DOHH2 (cell line): ENCODE results near the gene DNTT.

Source experiments
- H3F3A ChIP-seq: fragments of 200-600 bp; sonication (generic), shearing (Covaris generic); 2 replicates; pipeline ENCODE4 v1.6.0; 2016; ENCODE audit warnings: antibody characterized with exemption, mild to moderate bottlenecking; ENCODE audit not compliant: control insufficient read depth, insufficient read depth
- H3K27ac ChIP-seq: fragments of 200-600 bp; sonication (generic); 2 replicates; pipeline ENCODE4 v1.5.1; 2014; ENCODE audit warnings: low read depth, mild to moderate bottlenecking, low read length, moderate library complexity
- H3K27me3 ChIP-seq: fragments of 200-600 bp; sonication (generic); 2 replicates; pipeline ENCODE4 v1.6.1; 2014; ENCODE audit warnings: mild to moderate bottlenecking, low read length, mixed read lengths; ENCODE audit not compliant: control insufficient read depth
- H3K36me3 ChIP-seq: fragments of 200-600 bp; sonication (generic); 2 replicates; pipeline ENCODE4 v1.6.1; 2014; ENCODE audit warnings: mild to moderate bottlenecking, low read length, moderate library complexity, mixed read lengths; ENCODE audit not compliant: control insufficient read depth
- H3K4me1 ChIP-seq: fragments of 200-600 bp; sonication (generic); 2 replicates; pipeline ENCODE4 v1.6.1; 2014; ENCODE audit warnings: mild to moderate bottlenecking, low read length, mixed read lengths; ENCODE audit not compliant: control insufficient read depth
- H3K4me2 ChIP-seq: fragments of 200-600 bp; sonication (generic); 2 replicates; pipeline ENCODE4 v1.6.0; 2014; ENCODE audit warnings: mild to moderate bottlenecking, low read length, moderate library complexity
- H3K4me3 ChIP-seq: fragments of 200-600 bp; sonication (generic); 2 replicates; pipeline ENCODE4 v1.5.1; 2014; ENCODE audit warnings: mild to moderate bottlenecking, low read length, mixed read lengths
- H3K79me2 ChIP-seq: fragments of 200-600 bp; sonication (generic); 2 replicates; pipeline ENCODE4 v1.6.1; 2014; ENCODE audit warnings: mild to moderate bottlenecking, low read length, mixed read lengths; ENCODE audit not compliant: control insufficient read depth
- H3K9me2 ChIP-seq: fragments of 200-600 bp; sonication (generic); replicated peaks from 2 replicates; pipeline ENCODE4 v1.6.1; 2014; ENCODE audit warnings: mild to moderate bottlenecking, low read length, mixed read lengths; ENCODE audit not compliant: control insufficient read depth
- H3K9me3 ChIP-seq: fragments of 200-600 bp; sonication (generic); 2 replicates; pipeline ENCODE4 v1.6.1; 2014; ENCODE audit warnings: antibody characterized with exemption, low read length, mixed read lengths; ENCODE audit not compliant: control insufficient read depth, insufficient read depth
- H4K20me1 ChIP-seq: fragments of 200-600 bp; sonication (generic); 2 replicates; pipeline ENCODE4 v1.6.0; 2014; ENCODE audit warnings: low read depth, mild to moderate bottlenecking, antibody characterized with exemption, low read length, moderate library complexity; ENCODE audit not compliant: control insufficient read depth, insufficient read depth
- EZH2phosphoT487 ChIP-seq: fragments of 200-600 bp; sonication (generic); IDR thresholded peaks from 2 replicates; pipeline ENCODE4 v1.6.1; 2017; ENCODE audit warnings: borderline replicate concordance, mild to moderate bottlenecking, antibody characterized with exemption, low read length, moderate library complexity, mixed read lengths
- TF ChIP-seq, protein P1 (sequence below): fragments of 200-600 bp; sonication (generic); IDR thresholded peaks from one replicate; pipeline ENCODE4 v1.5.1; 2014; ENCODE audit warnings: antibody characterized with exemption, mild to moderate bottlenecking, low read depth, low read length; ENCODE audit not compliant: poor library complexity, severe bottlenecking

Gene DNTT

DNA sequence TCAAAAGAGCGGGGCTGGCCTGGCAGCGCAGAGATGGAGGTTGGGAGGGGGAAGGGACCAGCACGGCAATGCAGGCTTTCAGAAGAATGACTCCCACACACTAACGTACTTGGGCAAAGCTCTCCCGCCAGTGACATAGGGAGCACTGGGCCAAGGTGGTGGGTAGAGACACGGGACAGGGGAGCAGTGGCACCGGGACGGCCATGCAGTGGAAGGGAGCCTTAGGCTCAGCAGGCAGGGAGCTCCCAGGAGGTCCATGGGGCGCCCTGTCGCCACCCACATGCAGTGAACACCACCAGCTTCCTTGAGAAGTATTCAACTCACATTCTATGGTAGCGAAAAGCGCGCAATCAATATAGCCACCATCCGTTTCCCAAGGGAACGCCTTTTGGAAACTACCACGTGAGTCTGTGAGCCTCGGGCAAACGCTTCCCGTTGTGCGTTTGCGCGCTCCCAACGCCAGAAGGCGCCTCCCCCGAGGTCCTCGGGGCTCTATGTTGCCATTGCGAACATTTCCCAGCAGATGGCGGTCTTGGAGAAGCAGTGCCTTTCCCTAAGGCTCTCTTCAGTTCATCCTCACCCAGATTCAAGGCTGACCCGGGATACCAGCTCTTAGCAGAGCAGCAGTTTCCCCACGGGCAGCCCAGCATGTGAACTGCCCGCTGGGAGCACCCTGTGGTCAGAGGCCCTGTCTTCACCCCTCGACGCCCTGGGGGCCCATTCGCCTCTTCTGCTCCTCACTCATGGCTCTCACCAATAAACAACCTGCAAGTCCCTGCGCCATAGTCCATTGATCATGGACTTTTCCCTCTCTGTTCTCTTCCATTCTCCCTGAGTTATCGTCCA, 71.0 kb downstream of the DNTT start:
- no peaks in the 10 kb centered on the region for H3K9me3 ChIP-seq
- peaks cover 13% of the 10 kb centered on the region for H3K4me1 ChIP-seq
- H3K4me2 ChIP-seq: peak overlapping the region; percentile 83
- H3K9me2 ChIP-seq: no peaks in the 10 kb centered on the region
- H3F3A ChIP-seq: no peaks in the 10 kb centered on the region
- H3K4me3 ChIP-seq: peak overlapping the region; percentile 72
- no peaks in the 10 kb centered on the region for H3K79me2 ChIP-seq
- H3K27ac ChIP-seq: no peak overlapping the region
- H4K20me1 ChIP-seq: no peaks in the 10 kb centered on the region
- peaks cover 26% of the 10 kb centered on the region for H3K27me3 ChIP-seq
- TF ChIP-seq, protein P1, sequence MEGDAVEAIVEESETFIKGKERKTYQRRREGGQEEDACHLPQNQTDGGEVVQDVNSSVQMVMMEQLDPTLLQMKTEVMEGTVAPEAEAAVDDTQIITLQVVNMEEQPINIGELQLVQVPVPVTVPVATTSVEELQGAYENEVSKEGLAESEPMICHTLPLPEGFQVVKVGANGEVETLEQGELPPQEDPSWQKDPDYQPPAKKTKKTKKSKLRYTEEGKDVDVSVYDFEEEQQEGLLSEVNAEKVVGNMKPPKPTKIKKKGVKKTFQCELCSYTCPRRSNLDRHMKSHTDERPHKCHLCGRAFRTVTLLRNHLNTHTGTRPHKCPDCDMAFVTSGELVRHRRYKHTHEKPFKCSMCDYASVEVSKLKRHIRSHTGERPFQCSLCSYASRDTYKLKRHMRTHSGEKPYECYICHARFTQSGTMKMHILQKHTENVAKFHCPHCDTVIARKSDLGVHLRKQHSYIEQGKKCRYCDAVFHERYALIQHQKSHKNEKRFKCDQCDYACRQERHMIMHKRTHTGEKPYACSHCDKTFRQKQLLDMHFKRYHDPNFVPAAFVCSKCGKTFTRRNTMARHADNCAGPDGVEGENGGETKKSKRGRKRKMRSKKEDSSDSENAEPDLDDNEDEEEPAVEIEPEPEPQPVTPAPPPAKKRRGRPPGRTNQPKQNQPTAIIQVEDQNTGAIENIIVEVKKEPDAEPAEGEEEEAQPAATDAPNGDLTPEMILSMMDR: peak; percentile 95
- TF ChIP-seq EZH2phosphoT487: no peak
- H3K36me3 ChIP-seq: no peaks in the 10 kb centered on the region

DNA sequence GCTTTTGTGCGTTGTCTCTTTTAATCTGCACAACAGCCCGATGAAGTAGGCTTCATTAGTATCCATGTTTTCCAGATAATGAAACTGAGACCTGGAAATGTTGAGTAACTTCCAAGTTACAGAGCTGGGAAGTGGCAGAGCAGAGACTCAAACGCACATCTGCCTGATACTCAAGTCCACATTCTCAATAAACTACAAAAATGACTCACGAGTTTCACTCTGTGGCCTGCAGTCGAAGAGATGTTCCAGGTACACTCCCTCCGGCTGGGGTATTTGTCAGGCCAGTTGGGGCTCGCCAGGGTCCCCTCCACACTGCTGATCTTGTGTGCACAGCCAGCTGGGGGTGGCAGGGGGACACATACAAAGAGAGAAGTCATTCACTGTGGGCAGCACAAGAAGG, 72.2 kb downstream of the DNTT start:
- Histone ChIP-seq H3K4me1 (peaks cover 13% of the 10 kb centered on the region), H3K4me2 (no peak overlapping the region), H4K20me1 (no peaks in the 10 kb centered on the region), H3K4me3 (no peak overlapping the region), H3K9me3 (no peaks in the 10 kb centered on the region), H3K27ac (no peak overlapping the region), H3K79me2 (no peaks in the 10 kb centered on the region), H3F3A (no peaks in the 10 kb centered on the region), H3K27me3 (peaks cover 29% of the 10 kb centered on the region), H3K9me2 (no peaks in the 10 kb centered on the region), H3K36me3 (no peaks in the 10 kb centered on the region)
- no peak for TF ChIP-seq EZH2phosphoT487
- TF ChIP-seq, protein P1: no peak

DNA sequence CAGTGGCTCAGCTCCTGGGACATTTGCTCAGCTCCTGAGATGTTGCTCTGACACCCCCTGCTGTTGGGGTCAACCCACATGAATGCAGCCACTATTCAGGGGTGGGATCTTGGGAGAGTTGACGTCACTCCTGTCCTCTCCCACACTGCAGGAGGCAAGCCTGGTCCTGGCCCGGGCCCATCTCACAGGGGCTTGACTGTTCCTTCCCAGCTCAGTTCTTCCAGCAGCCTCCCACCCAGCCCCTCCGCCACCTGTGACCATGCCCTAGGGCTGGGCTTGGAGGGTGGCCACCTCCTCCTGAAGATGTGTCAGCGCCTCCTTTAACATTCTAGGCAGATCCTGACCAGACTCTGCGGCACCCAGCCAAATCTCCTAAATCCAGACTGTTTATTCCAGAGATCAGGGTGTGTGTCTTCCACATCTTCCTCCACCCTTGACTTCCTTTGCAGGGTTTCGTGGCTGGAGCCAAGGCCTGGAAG, 73.6 kb downstream of the DNTT start:
- no peaks in the 10 kb centered on the region for H3K9me2 ChIP-seq
- no peaks in the 10 kb centered on the region for H3F3A ChIP-seq
- no peaks in the 10 kb centered on the region for H3K36me3 ChIP-seq
- peaks cover 30% of the 10 kb centered on the region for H3K27me3 ChIP-seq
- H4K20me1 ChIP-seq: no peaks in the 10 kb centered on the region
- H3K27ac ChIP-seq: no peak overlapping the region
- no peaks in the 10 kb centered on the region for H3K79me2 ChIP-seq
- H3K4me3 ChIP-seq: no peak overlapping the region
- no peak overlapping the region for H3K4me2 ChIP-seq
- TF ChIP-seq, protein P1: no peak
- TF ChIP-seq EZH2phosphoT487: no peak
- H3K4me1 ChIP-seq: peaks cover 13% of the 10 kb centered on the region
- H3K9me3 ChIP-seq: no peaks in the 10 kb centered on the region
